A673 (cell line): ENCODE measurements around the gene EML3.

Experiments used
- EZH2 ChIP-seq: fragments of 200-600 bp; sonication (generic); IDR thresholded peaks from 2 replicates; pipeline ENCODE4 v1.6.1; 2017; ENCODE audit warnings: borderline replicate concordance, low read depth, mild to moderate bottlenecking, mixed read lengths, antibody characterized with exemption, low read length; ENCODE audit not compliant: poor library complexity, severe bottlenecking
- TF ChIP-seq, protein P1 (sequence below): fragments of 300-800, 200-600 bp; sonication (generic); conservative IDR thresholded peaks from 2 replicates; pipeline ENCODE4 v1.5.1; 2017; ENCODE audit warnings: low read depth, mild to moderate bottlenecking, antibody characterized with exemption, low read length, moderate library complexity, mixed read lengths

DNA sequence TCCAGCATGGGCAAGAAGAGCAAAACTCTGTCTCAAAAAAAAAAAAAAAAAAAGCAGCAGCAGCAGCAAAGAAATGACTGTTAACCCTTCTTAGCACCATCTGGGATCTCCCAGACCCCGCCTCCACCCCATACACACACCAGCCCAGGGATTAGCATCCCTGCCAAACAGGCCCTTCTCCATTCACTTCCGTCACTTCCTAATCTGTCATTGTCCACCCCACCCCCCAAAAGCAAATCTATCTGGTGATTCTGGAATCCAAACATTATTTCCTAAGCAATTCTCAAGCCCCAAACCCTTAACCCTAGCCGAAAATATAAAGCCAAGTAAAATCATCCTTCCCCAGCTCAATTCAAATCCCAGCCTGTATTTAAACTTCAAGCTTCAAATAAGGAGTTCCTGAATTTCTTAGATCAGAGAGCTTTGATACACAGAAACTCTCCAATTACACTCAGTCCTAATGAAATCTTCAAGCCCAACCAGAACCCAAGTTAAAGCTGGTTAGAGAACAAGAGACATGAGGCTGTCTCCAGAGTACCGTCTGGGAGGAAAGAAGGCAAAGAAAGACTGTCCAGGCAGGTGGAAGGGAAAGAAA lies 60.0 kb downstream of the EML3 start:
- TF ChIP-seq, protein P1, sequence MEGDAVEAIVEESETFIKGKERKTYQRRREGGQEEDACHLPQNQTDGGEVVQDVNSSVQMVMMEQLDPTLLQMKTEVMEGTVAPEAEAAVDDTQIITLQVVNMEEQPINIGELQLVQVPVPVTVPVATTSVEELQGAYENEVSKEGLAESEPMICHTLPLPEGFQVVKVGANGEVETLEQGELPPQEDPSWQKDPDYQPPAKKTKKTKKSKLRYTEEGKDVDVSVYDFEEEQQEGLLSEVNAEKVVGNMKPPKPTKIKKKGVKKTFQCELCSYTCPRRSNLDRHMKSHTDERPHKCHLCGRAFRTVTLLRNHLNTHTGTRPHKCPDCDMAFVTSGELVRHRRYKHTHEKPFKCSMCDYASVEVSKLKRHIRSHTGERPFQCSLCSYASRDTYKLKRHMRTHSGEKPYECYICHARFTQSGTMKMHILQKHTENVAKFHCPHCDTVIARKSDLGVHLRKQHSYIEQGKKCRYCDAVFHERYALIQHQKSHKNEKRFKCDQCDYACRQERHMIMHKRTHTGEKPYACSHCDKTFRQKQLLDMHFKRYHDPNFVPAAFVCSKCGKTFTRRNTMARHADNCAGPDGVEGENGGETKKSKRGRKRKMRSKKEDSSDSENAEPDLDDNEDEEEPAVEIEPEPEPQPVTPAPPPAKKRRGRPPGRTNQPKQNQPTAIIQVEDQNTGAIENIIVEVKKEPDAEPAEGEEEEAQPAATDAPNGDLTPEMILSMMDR, result no peak
- no peak for TF ChIP-seq EZH2
